BJ (cell line): Measurements from ENCODE around the gene APBB1IP. TPM values are rescaled to one million over a fixed set of nuclear protein-coding genes. Genes with fewer than 3 reads are reported as not detected.
A peak's percentile ranks its signal among the peaks of the same experiment; 100 is the strongest.
"Not testable (repeated sequence)": the region's sequence is repeated elsewhere in the genome, so short reads cannot be mapped to it uniquely, and the experiment has no call there.

Experiments used
- CTCF ChIA-PET: fragments of 350-600 bp; formaldehyde crosslinking; extraction: SDS; loops from one replicate; lab custom pipeline; 2021; ENCODE audit warnings: antibody characterized with exemption, inconsistent platforms; lab: Yijun Ruan, JAX
- POLR2A ChIA-PET: fragments of 300-600 bp; sonication (Branson Sonifier 250); formaldehyde crosslinking; extraction: SDS; loops from one replicate; lab custom pipeline; 2021; ENCODE audit warnings: antibody characterized with exemption; lab: Charles Lee
- DNase-seq: peaks from one replicate; pipeline ENCODE4 v3.0.0-alpha.2; 2011; ENCODE audit warnings: low read depth
- H3K27me3 ChIP-seq: 2 replicates; pipeline ENCODE4 v1.6.0; 2011; ENCODE audit warnings: low read length; ENCODE audit not compliant: control insufficient read depth, insufficient read depth
- H3K36me3 ChIP-seq: 2 replicates; pipeline ENCODE4 v1.5.1; 2011; ENCODE audit warnings: low read length; ENCODE audit not compliant: control insufficient read depth, insufficient read depth
- H3K4me3 ChIP-seq: 2 replicates; pipeline ENCODE4 v1.5.1; 2011; ENCODE audit warnings: low read depth, mild to moderate bottlenecking, control low read depth, low read length
- CTCF ChIP-seq: IDR thresholded peaks from 2 replicates; pipeline ENCODE4 v1.5.1; 2011; ENCODE audit warnings: low read depth, mild to moderate bottlenecking, control low read depth, inconsistent platforms, low read length, moderate library complexity; ENCODE audit not compliant: insufficient read depth
- polyA plus RNA-seq: library from polyadenylated mRNA; depleted of rRNA; stranded (reverse); fragments of >200 nt; gene quantifications from 2 replicates; pipeline ENCODE4 v1.2.3, GENCODE V29; 2011

Gene APBB1IP
- polyA plus RNA-seq, 1 experiment = 4.3 TPM

- no peaks in the 10 kb centered on the region for H3K36me3 ChIP-seq
- no peaks in the 10 kb centered on the region; the same call in 1 of the 2 replicates for H3K27me3 ChIP-seq
- DNase-seq = no peak
- H3K4me3 ChIP-seq = no peak overlapping the region
- ChIA-PET CTCF (no interaction called here), POLR2A (no interaction called here)
- no peak for TF ChIP-seq CTCF
These were observed 141.3 kb downstream of the APBB1IP start for GRCh38 chr10:26579256-26580063.

DNA sequence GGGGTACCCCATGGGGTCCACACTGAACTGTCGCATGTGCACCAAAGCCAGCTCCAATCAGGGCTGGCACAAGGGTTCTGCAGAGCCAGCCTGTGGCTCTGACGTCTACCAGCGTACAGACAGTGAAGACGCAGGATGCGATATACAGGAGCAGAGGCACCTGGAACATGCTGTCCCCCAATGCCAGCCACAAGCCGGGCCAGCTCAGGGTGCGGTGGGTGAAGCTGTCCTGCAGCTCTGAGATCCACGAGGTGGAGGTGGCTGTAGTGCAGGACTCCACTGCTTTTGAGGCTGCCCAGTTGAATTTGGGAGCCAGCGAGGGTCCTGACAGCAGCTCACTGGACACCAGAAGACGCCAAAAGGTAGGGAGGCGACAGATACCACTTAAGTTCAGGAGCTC is 148.1 kb downstream of the APBB1IP start:
- Histone ChIP-seq H3K36me3 (no peaks in the 10 kb centered on the region), H3K4me3 (no peak overlapping the region), H3K27me3 (no peaks in the 10 kb centered on the region; the same call in 1 of the 2 replicates)
- ChIA-PET CTCF (no interaction called here), POLR2A (no interaction called here)
- no peak for TF ChIP-seq CTCF
- no peak for DNase-seq

DNA sequence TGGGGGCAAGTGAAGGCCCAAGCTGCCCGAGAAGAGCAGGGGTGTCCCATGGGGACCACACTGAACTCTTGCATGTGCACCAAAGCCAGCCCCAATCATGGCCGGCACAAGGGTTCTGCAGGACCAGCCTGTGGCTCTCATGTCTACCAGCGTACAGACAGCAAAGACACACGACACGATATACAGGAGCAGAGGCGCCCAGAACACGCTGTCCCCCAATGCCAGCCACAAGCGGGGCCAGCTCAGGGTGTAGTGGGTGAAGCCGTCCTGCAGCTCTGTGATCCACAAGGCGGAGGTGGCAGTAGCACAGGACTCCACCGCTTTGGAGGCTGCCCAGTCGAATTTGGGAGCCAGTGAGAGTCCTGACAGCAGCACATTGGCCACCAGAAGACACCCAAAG is 150.5 kb downstream of the APBB1IP start:
- DNase-seq = no peak
- POLR2A ChIA-PET = no interaction called here
- no peak overlapping the region for H3K4me3 ChIP-seq
- CTCF ChIA-PET = interaction anchor here (1.2 kb wide), 1 partner anchor 253 kb away, joined by 3 read pairs; no protein-coding TSS in a partner anchor
- H3K27me3 ChIP-seq = no peaks in the 10 kb centered on the region; the same call in 1 of the 2 replicates
- H3K36me3 ChIP-seq = no peaks in the 10 kb centered on the region
- TF ChIP-seq CTCF = no peak

GRCh38 chr10:26589813-26590212 is 151.7 kb downstream of the APBB1IP start:
- CTCF ChIA-PET = interaction anchor here (0.7 to 1.2 kb wide), 2 partner anchors 254 to 276 kb away, joined by 3 read pairs; no protein-coding TSS in a partner anchor
- H3K36me3 ChIP-seq, H3K27me3 ChIP-seq, H3K4me3 ChIP-seq, DNase-seq, POLR2A ChIA-PET: not testable (repeated sequence)

DNA sequence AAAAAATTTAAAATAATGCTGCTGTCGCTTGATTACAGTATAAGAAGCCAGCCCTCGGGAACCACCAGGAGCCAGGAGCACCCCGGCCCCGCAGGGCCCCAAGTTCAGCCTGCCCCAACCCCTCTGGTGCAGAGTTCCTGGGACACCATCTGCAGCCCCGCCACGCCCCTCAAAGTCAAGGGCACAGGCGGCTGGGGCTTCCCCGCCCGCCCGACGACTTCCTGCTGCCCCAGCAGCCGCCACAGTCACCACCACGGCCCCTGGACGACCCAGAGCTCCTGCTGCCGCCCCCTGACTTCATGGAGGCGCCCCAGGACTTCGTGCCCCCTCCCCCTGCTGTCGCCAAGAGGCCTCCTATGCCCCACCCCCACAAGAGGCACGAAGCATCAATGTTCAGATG is 155.8 kb downstream of the APBB1IP start:
- Histone ChIP-seq H3K4me3 (no peak overlapping the region), H3K36me3 (no peaks in the 10 kb centered on the region), H3K27me3 (no peaks in the 10 kb centered on the region; the same call in 1 of the 2 replicates)
- POLR2A ChIA-PET = no interaction called here
- no peak for TF ChIP-seq CTCF
- CTCF ChIA-PET = no interaction called here
- no peak for DNase-seq

DNA sequence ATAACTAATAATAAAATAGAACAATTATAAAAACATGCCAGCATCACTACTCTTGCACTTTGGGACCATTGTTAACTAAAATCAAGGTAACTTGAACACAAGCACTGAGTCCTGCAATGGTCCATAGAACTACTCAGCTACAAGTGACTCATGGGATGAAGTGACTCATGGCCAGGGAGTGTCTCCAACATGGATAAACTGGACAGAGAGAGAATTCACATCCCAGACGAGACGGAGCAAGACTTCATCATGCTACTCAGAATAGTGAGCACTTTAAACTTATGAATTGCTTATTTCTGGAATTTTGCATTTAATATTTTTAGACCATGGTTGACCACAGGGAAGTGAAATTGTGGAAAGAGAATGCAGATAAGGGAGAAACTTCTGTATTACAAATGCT is 165.1 kb downstream of the APBB1IP start:
- DNase-seq = peak; percentile 3
- H3K4me3 ChIP-seq, POLR2A ChIA-PET, H3K27me3 ChIP-seq, H3K36me3 ChIP-seq, CTCF ChIA-PET: not testable (repeated sequence)

DNA sequence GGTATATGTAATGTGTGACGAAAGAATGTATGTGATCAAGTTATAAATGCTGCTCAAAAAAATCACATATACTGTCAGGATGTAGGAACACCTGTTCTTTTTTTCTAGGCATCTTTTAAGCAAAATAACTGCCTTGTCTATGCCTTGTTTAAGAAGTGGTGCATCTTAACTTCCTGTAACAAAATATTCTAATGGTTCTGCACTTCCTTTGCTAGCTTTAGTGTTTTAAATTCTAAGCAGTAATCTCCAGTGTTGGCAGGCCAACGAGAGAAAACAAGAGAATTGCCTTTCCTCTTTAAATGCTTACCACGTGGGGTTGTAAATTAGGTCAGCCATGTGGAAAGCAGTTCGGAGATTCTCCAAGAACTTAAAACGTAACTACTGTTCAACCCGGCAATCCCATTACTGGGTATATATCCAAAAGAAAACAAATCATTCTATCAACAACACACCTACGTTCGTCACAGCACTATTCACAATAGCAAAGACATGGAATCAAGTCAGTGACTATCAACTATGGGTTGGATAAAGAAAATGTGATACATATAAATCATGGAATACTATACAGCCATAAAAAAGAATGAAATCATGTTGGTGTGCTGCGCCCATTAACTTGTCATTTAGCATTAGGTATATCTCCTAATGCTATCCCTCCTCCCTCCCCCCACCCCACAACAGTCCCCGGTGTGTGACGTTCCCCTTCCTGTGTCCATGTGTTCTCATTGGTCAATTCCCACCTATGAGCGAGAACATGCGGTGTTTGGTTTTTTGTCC is 166.4 kb downstream of the APBB1IP start:
- POLR2A ChIA-PET = not testable (repeated sequence)
- CTCF ChIA-PET = interaction anchor here (0.6 to 0.7 kb wide), 2 partner anchors 11 to 50 kb away, joined by 3 read pairs; no protein-coding TSS in a partner anchor

More for the DNA sequence above, 166.4 kb downstream of the APBB1IP start:
- not testable (repeated sequence) for DNase-seq, H3K36me3 ChIP-seq, H3K4me3 ChIP-seq, H3K27me3 ChIP-seq
